GM19452 (cell line): Measurements from ENCODE around the gene TTC13.

Experiments used
- ATAC-seq: cut with Tn5 transposase; IDR thresholded peaks from one replicate; pipeline ENCODE4 v1.9.1; 2021; ENCODE audit not compliant: unreplicated experiment

Gene TTC13

DNA sequence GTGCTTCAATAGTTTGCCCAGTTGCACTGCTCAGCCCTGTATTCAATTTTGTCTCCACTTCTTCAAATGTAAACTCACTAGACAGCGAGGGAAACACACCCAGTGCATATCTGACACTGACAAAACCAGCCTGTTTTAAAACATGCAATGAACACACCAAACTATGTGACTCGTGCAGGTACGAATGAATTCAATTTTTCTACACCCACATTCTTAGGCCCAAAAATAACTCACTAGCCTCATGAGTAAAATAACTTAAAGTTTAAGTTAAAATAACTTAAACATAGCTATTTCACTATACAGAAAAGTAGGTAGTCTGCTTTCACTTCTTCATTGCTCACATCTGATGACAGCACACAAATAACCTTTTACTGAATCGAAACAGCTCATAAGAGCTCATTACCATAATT, 21.1 kb downstream of the TTC13 start:
- peak; percentile 69 for ATAC-seq

DNA sequence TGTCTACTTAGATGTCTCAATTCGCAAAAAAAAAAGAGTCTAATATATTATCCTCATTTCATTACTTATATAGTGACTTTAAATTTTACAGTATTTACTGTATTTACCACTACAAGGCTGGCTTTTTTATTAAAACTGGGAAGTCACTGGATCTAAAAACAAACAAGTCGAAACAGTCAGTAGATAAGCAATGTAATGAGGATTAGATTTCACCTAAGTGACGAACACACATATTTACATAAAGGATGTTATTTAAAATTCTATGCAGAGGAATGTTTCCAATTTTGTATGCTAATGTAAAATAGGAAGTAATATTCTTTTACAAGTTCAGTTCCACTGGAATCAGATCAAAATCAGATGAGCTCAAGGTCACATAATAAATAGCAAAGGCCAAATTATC, 28.3 kb downstream of the TTC13 start:
- no peak for ATAC-seq

DNA sequence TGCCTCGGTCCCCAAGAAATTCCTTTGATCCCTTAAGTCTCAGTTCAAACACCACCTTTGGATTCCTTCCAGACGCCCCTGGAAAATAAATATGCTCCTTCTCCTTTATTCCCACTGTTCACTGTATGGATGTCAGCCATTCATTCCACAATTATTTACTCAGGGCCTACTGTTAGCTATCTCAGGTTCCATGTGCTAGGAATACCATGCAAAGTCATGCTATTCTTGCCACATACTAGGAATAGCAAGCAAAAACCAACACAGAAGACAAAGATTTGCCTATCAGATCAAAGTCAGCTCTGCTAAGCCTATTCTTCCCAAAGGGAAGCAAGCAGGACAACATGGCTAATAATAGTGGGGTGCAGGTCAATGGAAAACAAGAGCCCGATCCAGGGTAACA, 29.8 kb downstream of the TTC13 start:
- ATAC-seq, result no peak

DNA sequence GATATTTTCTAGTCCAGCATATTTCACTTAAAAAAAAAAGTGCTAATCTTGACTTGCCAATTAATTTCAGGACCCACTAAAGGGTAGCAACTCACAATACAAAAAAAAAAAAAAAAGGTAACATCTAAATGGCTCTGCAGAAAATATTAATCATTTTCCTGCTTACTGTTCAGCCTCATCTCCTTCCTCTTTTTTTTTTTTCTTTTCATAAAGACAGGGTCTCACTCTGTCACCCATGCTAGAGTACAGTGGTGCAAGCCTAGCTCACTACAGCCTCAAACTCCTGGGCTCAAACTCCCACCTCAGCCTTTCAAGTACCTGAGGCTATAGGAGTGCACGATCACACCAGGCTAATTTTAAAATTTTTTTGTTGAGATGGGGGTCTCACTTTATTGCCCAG, 30.4 kb downstream of the TTC13 start:
- ATAC-seq, result no peak

DNA sequence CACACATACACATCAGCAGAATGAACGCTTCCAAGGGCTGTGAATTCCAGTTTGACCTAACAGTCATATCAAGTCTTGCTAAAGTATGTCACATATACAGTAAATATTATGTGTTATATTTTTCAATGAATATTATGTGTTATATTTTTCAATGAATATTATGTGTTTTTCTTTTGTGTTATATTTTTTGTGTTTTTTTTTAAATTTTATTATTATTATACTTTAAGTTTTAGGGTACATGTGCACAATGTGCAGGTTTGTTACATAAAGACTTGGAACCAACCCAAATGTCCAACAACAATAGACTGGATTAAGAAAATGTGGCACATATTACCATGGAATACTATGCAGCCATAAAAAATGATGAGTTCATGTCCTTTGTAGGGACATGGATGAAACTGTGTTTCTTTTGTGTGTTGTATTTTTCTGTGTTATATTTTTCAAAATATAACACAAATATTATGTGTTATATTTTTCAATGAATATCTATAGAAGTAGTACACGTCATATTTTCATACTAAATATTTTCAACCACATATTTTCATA, 35.5 kb downstream of the TTC13 start:
- ATAC-seq, result no peak

DNA sequence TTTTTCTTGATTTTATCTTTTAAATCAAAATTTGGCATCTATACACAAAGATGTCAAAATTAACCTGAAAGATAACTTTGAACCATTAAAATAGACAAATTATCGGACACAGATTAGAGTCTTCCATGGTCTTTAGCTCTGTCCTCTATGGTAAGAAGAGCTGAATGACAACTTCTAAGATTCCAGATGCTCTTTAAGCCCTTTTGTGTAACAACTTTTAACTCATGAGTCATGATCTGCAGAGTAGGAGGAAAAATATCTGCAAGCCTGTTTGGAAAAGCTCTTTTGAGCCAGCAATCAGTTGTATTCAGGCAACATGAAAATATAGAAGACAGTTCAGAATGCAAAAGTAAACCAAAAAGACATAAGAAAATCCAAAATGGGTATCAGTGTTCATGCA, 37.8 kb downstream of the TTC13 start:
- no peak for ATAC-seq

DNA sequence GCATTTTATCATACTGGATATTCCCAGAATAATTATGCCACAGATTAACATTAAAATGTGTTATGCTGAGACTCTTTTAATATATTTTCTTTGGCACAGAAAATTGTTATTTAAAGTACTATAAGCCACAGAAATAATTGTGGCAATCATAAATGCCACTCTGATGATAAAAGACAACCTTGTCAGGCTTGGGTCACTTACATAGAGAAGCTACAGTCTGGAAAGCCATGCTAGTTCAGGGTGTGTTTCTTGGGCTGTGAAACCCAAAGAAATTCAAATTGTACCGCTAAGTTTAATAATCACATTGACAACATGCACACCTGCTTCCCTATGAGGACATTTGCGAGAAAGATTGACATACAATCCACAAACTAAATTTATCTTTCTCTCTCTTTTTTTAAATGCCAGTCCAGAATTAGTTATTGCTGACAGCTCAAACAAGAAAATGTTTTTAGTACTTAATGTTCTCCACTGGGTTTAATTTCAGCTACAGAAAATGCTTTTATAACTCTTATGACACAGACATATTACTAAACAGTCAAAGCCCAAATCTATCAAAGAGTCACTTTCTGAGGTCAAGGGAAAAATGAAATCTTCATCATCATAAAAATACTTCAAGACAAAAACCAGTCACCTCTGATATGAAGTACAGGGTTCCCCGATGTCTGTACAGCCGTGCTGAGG, 38.7 kb downstream of the TTC13 start:
- ATAC-seq, result no peak

DNA sequence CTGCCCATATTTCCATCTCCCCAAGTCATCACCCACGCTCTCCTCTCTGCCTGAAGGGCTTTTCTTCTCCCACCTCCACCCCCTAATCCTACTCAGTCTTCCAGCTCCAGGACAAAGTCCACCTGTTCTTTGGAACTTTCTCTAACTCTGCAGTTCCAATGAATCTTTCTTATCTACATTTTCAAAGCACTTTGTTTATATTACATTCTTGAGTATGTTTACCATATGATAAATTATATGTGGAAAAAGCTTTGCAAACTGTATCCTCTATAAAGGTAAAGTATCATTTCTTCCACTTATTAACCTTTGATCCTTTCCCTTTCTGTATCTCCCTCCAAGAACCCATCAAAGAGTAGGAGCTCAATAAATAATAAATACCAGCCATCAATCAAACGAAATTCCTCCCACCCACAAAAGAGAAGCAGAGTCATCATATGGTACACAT, 39.7 kb downstream of the TTC13 start:
- no peak for ATAC-seq

DNA sequence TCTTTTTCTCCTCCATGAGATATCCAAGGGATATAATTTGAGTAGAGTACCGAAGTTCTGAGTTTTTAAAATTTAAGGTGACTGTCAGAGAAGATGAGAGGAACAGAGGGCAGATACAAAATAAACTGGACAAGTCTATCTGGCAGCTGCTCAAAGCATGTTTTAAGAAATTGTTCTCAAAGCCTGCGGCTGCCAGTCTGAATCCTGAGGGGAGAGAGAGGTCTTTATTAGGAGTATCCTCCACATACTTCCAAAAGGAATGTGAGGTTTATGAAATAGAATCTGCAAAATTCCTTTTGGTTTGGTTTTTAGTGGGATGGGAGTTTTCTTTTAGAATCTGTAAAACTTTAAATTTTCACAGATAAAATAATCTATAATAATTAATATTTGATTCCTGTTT, 41.3 kb downstream of the TTC13 start:
- no peak for ATAC-seq

DNA sequence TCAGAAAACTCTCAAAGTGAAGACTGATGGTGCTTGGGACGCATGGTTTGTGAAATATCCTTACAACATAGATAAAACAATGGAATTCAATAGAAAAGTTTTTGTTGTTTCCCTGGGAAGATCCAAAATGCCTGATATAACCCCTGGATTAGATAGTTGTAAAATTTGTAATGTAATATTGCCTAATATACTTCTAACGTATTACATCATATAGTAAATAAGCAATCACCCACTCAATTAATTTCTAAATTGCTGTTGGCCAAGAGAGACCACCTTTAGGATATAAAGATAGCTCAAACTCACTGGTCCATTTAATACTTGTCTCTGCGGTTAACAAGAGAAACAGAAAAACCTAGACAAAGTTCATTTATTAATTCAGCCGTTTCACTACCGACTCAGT, 42.2 kb downstream of the TTC13 start:
- no peak for ATAC-seq

DNA sequence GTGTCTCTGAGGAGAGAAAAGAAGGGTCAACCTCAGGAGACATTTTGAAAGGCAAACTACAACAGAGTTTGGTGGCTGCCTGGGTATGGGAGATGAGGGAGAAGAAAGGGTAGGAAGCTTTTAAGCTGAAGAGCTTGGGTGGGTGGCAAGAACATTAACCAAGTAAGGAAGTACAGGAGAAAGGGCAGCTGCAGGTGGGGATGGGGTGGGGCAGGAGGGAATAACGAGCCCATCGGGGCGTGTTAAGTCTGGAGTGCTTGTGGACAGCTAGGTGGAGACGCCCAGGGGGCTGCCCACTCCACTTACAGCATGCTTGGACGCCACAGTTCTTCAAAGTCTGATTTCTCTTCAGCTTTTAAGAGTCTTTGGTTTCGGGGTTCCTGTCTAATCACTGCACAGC, 42.8 kb downstream of the TTC13 start:
- ATAC-seq, result no peak

DNA sequence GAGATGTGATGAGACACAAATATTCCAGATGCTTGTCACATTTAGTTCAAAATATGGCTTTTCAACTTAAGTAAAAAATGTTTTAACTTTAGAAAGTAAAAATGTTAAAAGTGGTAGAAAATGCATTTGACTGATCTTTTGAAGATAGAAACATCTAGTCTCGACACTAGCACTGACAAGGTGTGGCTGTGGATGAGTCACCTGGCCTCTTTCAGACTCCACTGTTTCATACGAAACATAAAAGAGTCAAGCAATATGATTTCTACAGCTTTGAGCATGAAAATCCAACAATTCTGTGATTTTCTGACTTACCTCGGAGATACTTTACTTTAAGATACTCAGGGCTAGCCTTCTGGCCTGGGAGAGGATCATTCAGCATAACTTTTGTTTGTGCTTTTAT, 47.7 kb downstream of the TTC13 start:
- ATAC-seq, result no peak

DNA sequence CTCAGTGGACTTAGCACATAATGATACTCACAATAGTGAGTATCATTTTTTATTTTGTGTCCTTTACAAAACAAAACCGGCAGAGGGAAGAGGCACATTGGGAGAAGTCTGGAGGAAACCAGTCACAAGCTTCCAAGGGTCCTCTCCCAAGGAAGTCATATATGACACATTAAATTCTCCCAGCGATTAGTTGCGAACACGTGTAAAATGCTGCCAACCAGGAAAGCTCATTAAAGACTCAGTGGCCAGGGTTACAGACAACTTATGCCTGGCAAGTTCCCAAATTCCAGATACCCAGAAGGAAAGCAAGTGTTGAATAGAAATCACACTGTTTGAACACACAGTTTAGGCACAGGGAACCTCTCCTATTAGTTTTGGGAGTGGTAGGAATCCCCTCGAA, 52.5 kb downstream of the TTC13 start:
- no peak for ATAC-seq

DNA sequence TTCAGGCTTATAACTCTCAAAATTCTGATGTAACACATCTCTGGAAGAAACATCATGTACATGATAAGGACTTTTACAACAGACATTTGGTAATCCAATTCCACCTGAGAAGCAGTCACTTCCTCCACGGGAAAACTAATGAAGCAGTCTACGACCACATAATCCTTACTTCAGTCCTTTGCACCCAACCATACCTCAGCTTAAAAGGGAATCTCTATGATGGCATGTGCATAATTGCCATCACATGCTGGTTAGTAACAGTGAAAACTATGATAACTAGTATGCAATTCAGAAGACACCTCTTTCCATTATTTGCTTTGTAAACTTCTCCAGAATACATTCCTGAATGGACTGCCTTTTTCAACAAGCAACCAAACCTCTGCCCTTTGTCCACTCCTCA, 53.1 kb downstream of the TTC13 start:
- no peak for ATAC-seq

DNA sequence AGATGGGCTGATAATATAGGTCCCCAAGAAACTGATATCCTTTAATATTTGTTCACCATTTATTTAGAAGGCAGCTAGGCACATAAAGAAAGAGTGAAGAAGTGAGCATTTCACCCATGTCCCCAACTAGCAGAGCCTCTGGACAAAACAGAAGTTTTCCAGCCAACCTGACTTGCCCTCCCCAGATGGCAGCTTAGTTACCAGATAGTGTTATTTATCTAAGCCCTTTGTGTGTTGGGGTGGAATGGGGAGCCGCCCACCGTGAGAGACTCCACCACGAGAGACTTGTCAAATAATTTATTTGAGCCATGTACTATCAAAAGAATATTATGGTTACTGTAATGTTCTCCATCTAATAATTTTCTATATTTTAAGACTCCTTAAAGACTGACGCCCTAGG, 55.5 kb downstream of the TTC13 start:
- no peak for ATAC-seq

DNA sequence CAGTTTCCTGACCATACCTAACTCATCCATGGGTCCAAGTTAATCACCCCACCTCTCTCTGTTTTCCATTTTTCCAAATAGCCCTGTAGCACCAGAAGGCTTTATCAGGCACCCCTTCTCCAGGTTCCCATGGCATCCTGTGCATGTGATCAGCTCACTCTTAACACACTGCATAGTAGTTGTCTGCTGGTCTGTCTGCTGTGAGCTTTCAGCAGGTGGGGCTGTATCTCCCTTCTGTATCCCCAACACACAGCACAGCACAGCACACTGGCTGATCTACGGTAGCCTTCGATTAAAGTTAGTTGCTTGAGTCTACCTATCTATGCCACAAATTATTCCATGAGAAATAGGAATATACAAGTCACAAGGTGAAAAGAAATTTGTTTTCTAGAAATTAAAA, 56.0 kb downstream of the TTC13 start:
- ATAC-seq, result no peak

DNA sequence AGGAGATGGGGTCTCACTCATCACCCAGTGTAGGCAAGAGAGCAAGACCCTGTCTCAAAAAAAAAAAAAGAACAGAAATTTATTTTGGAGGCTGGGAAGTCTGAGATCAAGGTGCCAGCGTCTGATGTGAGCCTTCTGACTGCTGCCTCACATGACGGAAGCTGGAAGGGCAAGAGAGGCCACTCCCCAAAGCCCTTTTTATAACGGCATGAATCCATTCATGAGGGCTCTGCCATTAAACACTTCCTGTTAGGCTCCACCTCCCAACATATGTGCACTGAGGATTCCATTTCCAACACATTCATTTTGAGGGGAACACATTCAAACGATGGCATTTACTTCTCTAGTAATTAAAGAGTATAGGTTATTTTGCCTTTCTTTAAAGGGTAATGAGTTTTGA, 59.5 kb downstream of the TTC13 start:
- ATAC-seq, result no peak

DNA sequence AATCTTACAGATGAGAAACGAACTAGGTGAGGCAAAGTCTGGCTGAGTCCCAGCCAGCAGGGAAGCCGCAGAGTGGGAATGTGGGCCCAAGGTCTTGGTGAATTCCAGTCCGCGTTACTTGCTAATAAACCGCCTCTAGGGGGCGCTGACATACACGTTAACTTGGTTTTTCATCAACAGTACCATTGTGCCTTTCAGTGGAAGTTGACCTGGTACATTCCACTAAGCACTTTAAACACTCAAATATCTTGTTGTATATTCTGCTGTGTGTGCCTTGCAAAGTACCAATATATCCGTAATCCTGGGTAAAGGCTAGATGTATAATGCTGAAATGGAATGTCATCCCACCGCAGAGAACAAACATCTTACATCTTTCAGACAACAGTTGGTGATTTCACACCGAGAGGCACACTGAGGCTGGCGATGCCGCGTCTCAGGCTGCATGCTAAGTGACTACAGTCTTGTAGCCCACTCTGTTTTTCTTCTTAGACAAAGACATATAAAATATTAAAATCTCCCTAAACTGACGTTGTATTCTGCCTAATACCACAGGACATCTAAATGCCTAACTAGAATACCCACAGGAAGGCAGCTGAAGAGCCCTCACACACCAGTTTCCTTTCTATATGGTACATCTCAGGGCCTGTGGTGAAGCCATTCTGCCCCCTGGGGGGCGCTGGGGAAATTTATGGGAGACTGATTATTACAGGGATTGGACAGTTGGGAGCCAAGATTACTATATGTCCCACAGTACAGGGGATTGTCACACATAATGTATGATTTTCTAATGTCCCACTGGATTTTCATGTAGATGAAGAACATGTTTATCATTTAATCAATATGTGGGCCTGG, 61.2 kb downstream of the TTC13 start:
- no peak for ATAC-seq

DNA sequence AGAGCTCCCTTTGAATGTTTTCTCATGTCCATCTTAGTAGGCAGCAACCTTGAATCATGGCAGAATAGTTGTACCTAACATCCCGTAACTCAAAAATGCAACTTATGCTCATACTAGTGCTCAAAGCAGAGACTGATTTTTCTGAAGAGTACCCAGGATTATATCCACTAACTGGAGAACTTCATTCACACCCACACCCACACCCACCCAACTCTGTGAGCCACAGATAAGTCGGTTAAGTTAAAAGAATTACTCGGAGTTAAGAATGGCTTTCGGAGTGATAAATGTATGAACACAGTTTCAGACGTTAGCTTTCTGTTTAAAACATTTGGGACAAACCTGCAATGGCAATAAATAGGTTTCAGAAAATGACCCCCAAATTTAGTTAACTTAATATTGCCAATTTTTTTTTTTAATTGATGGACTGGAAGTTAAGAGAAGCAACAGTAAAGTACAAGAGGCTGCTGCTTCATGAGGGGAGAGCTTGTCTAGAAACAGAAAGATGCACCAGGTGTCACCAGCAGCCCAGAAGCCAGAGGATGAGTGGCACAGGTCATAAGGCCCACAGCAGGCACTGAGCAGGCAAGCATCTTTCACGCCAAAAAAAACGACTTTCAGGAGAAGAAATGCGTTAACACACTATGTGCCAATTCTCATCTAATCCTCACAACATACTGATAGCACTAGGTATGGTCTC, 61.9 kb downstream of the TTC13 start:
- no peak for ATAC-seq

DNA sequence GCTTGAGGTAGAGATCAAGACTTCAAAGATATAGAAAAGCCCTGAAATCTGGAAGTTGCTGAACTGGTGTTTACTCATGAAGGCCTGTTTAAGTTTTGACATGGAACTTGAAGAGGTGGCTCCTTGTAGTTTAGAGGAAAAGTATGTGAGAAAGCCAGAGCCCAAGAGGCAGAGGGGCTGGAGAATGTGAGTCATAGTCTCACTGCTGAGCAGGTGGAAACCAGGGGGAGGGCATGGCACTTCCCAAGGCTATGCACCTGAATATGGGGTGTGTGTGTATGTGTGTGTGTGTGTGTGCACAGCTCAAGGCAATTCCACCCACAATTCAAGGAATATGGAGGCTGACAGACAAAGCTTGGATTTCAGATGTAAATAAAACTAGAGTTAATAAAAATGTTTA, 63.6 kb downstream of the TTC13 start:
- no peak for ATAC-seq

DNA sequence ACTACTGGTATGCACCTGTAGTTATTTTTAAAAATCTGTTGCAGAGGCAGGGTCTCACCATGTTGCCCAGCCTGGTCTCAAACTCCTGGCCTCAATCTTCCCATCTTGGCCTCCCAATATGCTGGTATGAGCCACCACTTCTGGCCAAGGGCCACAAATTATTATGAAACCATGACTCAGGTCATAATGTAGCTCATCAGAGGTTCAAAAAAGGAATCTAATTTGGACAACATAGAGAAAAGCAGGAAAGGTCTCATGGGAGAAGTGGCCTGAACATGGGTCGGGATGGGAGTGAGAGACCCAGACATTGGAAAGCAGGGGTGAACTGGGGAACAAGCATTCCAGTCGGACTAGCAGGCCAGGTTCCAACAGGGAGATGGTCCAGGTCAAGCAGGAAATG, 65.2 kb downstream of the TTC13 start:
- ATAC-seq, result no peak

DNA sequence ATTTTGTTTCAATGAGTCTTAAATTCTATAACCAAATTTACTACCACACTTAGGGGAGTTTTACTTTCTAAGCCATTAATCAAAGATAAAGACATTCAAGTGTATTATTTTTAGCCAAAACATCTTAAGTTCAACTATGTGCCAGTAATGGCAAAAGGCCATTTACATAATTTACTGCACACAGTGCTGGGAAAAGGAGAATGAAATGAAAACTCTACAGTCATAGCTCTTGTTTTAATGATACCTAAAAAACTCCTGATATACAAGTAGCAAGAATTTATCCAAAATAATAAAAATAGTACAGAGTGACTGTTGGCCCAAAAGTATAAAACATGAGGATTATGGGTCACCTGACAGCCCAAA, 67.9 kb downstream of the TTC13 start:
- no peak for ATAC-seq
